Measurements from ENCODE around the gene NDUFAF3.

The NDUFAF3 gene

DNA sequence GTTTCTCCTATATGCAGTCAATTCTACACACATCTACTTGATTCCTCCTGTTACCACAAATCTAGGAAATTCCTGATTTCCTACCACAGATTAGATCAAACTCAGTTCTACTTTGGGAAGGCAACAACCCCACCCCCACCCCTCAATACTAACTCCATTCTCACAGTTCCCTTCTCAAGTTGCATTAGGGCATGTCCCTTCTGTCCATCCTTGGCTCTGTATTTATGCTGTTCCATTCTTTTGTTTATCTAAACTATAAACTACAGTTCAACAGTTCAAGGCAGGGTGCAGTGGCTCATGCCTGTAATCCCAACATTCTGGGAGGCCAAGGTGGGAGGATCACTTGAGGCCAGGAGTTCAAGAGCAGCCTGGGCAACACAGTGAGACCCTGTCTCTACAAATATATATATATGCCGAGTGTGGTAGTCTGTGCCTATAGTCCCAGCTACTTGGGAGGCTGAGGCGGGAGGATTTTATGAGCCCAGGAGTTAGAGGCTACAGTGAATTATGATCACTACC lies 32.5 kb downstream of the NDUFAF3 start:
- no peak for DNase-seq (ENCODE audit: low spot score)

DNA sequence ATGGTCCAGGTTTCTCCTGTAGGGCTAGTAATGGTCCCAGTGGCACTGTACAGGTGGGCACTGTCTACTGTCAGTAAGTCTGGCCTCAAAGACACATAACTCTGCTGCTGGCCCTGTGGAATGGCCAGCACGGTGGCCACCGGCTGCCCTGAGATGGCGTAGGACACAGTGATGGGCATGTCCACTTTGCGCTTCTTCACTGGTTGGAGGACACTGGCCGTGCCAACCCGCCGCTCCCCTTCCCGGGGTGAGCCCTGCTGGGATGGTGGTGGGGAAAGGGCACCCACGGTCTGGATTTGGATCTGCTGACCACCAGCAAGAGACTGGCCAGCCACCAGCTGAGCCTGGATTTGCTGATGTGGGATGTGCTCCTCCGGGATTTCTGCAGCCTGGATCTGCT lies 35.3 kb downstream of the NDUFAF3 start:
- no peak for DNase-seq (ENCODE audit: low spot score)

- no peak for DNase-seq (ENCODE audit: low spot score)
Observed at GRCh38 chr3:49058011-49058410, 36.1 kb downstream of the NDUFAF3 start.
